Fibroblast of skin of scalp (primary cell): ENCODE results near the gene MYORG. TPM values are rescaled to one million over a fixed set of nuclear protein-coding genes. Genes with fewer than 3 reads are reported as not detected.

Experiments
- DNase-seq: peaks from one replicate; pipeline ENCODE4 v3.0.0-alpha.2; 2013
- polyA plus RNA-seq, 2 experiments: library from polyadenylated mRNA; unstranded; fragments of 120-200 nt; gene quantifications; one replicate each; pipeline ENCODE4 v1.2.1, GENCODE V29; 2013; ENCODE audit not compliant: insufficient read length in 2 of 2

MYORG gene
- 0.98 TPM for polyA plus RNA-seq (2013, experiment 1 of 2; ENCODE audit: insufficient read length)
- polyA plus RNA-seq (2013, experiment 2 of 2; ENCODE audit: insufficient read length) = 1.5 TPM

DNA sequence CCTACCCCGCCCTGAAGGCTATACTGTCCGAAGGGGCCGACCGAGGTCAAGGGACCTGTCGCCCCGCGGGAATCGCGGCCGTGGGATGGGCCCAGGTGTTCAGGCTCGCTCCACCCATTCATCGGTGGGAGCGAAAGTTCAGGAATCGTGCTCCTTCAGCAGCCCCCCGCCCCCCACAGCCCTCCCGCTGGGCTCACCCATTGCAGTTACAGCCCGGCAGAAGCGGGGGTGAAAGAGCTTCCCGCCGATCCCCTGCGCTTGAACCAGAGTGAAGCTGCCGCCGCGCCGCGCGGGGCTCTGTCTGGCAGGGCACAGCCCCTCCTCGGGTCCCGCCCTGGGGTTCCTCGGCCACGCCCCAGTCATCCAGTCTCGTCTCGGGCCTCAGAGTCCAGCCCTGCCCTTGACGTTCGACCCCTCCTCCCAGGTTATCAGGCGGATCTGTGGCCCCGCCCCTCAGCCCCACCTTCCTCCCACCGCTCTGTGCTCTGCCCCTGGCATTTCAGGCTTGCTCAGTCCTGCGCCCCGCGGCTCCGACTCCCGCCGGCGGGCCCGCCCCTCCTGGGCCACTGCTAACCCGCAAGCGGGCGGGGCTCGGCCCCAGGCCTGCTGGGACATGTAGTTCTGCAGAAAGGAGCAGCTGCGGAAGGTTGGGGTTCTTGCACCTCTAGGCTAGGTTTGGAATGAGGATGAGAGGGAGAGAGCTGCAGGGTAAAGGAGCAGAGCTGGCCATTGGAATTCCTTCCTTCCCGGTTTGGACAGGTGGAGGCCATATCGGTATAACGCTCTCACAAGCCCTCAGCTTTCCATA is at the start of gene MYORG:
Gene MYORG (minus strand): TSS at position 303 of the 808 bp plus-strand sequence. CDS start 3,955 bp downstream, outside the sequence.
- peak; percentile 82 for DNase-seq

DNA sequence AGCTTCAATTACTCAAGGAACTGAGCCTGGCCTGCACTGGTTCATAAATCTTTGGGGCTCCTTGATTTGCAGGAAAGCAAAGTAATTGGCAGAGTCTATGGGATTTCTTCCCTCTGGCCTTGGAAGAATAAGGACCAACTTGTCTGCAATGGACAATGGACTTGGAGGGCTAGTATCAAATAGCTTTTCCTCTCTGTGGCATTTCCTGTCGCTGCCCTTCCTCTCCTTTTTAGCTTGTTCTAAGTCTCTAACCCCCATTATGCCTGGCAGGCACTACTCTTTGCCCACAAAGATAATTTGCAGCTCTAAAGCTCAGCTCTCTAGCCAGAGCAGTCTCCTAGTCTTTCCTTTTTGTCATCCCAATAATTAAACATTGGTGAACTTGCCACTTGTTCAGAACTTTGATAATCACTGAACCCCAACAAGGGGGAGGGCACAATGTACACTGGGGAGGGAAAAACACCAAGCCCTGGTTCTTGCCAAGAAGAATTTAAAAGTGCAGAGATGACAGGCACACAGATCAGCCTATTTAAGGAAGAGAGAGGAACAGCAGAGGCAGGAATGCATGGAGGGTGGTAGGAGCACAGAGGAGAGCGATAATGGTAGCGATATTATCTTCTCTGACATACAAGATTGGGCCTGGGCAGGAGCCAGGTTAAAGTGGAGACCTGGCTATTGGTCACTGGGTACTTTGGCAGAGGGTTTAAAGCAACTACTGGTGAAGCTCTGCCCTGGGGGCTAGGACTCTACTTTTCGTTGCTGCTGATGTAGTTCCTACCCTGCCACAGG is 43.2 kb upstream of the MYORG start:
- DNase-seq = no peak

DNA sequence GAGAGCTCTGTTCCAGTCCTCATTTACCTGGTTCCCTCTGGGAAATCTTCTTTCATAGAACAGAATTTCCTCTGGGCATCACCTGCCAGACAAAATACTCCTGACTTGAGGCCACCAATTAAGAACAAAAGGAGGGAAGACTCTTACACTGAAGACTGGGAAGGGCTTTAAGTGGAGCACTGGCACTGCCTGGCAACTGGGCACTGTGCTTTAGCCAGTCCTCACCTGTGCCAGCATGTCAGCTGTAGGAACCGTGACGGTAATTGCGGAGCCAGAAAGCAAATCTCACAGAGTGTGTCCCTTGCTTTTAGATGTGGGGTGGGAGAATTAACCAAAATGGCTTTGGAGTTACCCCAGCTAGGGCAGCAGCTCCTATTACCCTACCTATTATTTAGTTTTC is 41.0 kb upstream of the MYORG start:
- no peak for DNase-seq

DNA sequence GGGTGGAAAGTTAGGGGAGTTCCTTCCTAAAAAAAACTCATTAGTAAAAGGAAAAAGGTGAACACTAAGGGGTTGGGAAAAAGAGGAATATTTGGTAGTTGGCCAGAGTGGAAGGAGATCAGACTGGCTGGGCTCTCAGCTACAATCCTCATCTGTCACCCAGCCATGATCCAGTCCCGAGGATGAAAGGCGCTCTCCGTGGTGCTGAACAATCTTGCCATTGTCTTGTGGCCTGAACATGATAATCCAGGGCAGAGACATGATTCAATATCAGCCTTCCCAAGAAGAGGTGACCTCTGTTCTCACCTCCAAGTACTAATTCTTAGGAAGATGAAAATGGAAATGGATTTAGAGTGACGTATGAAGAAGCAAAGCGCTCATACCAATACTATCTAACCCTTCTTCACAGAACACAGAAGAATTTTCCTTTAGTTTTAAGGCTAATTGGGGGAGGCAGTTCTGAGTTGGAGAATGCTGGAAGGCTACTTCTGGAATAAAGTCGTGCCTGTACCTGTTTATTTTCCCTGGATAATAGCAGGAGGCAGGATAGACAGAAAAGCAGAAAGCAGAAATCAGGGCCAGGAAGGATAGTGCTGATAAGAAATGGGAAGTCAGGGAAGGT is 36.6 kb upstream of the MYORG start:
- DNase-seq = peak; percentile 64

DNA sequence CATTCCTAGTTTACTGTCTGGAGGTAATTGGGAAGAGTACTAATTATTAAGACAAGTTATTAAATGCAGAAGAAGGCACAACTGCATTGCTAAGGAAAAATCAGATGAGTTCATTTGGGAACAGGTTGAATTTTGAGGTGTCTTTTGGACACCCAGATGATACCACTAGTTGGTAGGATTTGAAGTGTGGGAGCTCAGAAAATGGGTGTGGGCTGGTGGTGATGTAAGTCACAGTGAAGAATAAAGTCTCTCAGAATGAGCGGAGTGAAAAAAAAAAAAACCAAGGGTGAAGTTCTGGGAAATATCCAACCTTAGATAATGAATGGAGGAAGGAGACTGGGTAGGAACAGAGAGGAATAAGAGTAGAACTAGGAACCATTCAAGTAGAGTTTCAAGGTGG is 35.6 kb upstream of the MYORG start:
- no peak for DNase-seq

DNA sequence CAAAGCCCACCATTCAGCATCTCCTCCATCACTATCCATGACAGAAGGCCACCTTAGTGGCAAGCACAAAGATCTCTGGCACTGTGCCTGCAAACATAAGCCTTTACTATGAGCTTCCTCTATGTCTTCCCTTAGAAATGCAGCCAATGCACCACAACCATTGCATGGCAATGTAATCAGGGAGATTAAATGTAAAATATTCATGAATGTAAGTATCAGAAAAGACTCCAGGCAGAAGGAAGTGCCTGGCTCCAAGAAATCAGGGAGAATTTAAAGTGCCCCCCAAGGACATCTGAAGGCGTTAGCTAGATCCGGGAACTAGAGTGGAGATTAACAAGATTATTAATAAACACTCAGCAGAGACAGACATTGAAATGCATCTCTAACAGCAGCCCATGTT is 32.5 kb upstream of the MYORG start:
- no peak for DNase-seq

DNA sequence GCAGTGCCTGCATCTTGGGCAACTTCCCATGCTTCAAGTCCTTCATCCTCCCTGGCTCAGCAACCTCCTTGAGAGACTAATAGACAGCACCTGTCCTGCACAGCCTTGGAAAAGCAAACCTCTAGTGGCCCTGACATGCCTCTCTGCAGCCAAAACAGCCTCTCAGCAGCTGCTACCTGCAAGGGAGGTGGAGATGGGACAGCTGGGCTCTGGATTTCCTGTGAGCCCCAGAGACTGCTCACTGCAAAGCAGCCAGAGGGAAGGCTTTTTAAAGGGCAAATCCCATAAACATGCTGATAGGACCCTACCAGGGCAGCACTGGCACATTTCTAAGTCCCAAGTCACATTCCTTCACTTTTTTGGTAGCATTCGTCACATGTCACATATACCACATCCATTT is 31.5 kb upstream of the MYORG start:
- no peak for DNase-seq

DNA sequence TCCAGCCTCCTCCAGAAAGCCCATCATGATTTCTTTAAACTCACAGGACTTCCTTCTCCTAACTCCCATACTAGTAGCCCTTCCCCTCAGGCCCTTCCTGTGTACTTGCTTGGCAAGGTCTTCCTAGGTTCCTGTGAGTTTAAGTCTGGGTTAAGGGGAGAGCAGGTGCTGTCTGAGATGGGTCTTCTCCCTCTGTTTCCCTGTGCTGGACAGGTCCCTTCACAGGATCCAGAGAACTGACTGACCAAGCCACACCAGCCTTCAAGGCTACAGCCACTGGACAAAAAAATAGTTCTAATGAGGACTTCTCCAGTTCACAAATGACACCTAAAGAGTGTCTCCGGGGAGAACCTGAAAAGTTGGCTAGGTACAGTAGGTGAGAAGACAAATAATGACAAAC is 29.5 kb upstream of the MYORG start:
- no peak for DNase-seq

DNA sequence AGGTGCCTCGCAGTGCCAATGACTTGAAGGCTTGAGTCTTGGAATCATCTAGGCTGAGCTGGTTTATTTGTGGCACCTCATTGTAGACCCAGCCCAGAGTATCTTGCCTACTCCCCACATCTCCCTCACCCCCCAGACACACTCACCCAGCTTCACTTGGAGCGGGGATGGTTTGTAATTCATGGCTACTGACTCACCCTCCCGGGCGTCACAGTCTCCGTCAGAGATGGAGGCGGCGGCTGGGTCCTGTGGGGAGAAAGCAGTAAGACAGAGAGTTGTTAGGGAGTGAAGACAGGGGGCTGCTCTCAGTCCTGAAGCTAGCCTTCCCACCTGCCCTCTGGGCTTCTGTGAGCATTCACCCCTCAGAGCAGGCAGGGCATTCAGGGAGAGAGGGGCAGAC is 29.0 kb upstream of the MYORG start:
- DNase-seq = peak; percentile 11

DNA sequence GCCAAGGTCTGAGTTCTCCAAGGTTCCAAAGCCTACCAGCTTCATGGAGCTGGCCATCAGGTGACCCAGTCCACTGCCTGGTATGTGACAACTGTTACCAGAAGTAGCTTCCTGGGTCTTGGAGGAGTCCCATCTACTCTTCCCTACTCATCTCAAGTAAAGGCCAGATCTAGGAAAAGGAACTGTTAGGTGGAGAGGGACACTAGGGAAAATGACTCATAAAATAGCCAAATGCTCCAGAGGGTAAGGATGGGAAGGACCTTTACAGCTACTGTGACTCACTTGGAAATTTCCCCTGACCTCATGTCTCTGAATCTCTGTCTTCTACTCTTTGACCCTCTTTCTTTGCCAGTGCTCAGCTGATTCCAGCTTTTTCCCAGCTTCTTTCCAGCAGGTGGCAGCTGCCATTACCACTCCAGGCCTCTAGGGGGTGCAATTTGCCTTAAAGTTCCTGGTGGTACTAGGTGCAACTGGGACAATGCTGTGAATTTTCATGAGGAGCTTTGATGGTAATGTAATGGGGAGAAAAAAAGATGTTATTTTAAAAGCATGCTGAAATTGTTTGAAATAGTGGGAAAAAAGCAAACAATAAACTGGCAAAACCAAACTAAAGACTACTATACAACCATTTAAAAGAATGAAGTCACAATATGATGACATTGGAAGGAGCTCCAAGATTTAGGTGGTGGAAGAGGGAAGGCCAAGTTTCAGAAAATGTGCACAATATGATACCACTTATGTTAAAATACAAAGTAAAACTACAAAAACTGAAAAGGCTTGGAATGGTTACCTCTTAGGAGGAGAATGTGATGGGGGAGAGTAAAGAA is 27.1 kb upstream of the MYORG start:
- DNase-seq = peak; percentile 60

DNA sequence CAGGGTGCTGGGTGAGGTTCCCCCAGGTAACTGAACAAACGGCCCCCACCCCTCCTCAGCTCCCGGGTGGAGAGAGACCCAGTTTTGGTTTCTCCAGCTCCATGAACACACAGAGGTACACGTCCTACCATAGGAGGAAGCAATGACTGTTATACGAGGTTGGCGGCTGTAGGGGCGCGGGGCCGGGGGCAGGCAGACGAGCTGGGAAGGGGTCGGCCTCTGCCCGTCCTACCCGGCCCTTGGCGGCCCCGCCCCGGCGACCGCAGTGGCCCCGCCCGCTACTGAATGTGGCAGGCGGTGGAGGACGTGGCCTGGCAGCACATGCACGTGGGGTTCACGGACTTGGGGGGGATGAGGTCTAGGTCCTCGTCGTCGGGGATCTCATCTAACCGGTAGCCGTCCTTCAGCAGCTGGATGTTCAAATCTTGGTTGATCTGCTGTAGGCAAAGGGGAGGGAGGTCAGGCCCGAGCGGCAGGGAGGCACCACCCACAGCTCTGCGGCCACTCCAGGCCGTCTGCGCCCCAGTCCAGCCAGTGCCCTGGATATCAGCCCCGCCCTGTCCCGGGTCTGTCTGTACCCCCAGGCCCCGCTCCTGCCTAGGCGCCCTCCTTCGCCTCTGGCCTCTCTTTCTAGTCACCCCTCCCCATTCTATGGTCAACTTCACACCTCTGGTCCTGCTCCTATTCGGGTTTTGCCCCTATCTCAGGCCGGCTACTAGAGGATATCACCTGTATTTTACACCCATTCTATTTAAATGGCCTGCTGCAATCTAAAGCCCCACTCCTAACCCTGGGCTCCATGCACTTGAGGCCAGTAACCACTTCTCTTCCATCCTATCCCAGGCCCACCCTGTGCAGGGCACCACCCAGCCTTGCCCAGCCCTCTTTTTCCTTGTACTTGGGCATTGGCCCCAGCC is 24.2 kb upstream of the MYORG start:
- DNase-seq = no peak

DNA sequence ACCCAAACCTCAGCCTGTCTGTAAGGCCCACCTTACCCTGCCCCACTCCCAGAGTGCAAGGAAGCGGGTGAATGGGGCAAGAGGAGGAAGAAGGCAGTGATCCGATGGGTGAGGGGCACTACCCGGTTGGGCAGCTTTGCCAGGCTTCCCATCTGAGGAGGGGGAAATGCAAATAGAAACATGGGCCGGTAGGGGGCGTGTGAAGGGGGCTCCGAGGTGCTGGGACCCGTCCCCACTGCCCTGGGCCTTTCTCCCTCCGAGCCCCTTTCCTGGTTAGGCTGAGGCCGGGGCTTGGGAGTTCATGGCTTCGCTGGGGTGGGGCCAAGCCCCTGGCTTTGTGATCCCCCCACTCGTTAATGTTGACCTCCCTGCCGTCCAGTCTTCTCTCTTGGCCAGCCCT is 23.6 kb upstream of the MYORG start:
- no peak for DNase-seq

DNA sequence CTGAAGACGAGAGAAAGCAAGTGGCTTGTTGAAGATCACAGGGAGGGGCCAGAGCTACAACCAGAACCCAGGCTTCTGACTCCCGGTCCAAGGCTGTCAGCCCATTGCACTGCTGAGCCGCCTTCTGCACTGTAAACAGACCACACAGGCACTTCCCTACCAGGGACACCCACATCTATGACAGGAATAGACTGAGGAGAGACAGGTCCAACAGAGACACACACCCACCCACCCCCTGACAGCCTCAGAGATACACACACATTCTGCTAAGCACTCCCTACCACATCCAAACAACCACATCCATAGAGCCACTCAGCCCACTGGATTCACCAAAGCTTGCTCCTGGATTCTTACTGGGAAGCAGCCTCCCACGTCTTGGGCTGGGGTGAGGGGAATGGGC is 23.0 kb upstream of the MYORG start:
- DNase-seq = no peak

DNA sequence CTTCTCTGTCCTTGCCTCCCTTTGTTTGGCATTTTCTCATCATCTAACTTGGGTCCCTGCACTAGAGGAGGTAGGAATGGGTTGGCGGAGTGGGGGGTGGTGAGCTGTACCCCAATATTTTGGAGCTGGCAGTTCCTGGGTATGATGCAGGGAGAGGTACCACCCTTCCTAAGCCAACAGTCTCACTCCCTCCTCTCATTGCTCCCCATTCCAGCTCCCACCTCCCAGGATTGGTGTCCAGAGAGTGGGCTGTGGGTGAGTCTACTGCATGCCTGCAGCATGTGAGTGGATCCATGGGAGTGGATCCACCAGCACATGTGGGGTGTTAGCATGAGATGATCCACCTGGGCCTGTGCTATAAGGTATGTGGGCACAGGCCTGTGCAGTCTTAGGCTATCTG is 22.2 kb upstream of the MYORG start:
- no peak for DNase-seq

DNA sequence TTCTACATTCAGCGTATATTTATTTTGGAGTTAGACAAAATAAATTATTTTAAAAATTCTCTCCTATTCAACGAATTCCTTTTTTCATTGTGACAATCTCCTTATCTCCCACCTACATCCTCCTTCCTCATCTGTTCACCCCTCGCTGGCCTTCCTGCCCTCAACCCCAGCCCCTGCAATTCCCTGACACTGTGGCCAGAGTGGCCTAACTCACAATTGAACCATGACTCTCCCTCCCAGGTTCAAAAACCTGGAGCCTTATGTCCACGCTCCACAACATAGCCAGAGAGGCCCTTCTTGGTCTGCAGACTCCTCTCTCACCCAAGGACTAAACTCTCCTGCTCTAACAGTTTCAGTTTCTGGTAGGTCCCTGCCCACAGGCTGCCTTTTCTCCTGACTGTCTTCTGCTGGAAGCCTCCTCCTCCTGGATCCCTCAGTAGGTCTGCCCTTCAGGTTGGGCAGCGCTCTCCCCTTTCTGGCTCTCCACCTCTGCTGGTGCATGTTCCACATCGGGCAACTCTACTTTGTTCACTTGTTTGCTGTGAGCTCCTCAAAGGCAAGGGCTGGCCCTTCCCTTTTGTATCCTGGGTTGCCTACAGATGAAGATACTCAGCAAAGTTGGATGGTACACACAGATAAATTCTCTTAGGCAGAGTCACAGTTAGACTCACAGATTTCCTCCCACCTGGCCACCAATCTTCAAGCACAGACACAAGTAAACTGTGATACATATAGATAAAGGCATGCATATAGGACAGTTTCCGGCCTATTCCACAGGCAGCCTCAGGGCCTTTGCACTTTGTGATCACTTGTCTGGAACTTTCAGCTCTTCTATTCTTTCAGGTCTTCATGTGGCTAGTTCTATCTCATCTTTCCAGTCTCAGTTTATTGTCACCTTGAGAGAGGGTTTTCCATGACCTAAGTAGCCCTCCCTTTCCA is 19.8 kb upstream of the MYORG start:
- DNase-seq = no peak

DNA sequence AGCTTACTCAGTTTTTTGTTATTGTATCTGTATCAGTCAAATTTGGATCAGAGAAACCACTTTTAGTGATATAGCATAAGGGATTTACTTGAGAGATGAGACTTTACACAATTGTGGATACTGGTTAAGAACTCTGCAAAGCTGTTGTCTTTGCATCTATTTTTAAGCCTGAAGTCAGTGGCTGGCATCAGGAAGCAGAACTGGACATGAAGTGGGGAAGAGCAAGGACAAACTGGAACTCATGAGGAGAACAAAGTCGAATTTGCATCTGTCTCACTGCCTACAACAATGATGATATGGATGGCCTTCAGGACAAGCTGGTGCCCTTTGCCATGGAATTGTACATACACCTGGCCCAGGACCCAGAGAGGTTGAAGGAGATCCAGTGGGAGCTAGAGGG is 15.8 kb upstream of the MYORG start:
- DNase-seq = no peak

DNA sequence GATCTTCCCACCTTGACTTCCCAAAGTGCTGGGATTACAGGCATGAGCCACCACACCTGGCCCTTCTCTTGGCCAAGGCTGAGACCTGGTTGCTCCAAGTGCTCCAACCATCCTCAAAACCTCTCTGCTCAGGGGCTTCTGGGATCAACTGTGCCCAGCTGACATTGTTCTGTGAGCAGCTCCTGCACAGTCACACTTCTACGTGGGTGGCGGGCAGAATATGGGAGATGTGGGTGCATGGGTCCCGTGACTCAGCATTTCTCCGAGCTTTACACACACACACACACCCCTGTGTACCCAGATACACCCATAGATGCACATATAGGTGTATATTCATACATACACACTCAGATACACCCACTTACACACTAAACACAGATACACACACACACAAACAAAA is 10.5 kb upstream of the MYORG start:
- DNase-seq = no peak

DNA sequence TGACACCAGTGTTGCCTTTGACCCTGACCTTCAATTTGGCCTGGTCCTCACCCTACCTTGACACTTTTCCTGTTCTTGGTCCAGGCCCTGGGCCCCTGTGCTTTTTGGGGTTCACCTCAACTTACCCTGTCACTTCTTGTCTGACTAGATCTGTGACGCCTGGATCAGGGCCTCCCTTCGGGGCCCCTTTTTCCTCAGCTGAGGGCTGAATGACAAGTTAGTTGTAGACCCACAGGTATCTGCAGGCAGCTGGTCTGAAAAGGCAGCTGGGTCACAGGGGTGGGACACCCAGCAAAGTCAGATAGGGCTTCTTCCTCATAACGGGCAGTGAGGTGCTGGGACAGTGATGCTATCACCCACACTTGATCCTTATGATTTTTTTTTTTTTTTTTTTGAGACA is 10.0 kb upstream of the MYORG start:
- DNase-seq = no peak

DNA sequence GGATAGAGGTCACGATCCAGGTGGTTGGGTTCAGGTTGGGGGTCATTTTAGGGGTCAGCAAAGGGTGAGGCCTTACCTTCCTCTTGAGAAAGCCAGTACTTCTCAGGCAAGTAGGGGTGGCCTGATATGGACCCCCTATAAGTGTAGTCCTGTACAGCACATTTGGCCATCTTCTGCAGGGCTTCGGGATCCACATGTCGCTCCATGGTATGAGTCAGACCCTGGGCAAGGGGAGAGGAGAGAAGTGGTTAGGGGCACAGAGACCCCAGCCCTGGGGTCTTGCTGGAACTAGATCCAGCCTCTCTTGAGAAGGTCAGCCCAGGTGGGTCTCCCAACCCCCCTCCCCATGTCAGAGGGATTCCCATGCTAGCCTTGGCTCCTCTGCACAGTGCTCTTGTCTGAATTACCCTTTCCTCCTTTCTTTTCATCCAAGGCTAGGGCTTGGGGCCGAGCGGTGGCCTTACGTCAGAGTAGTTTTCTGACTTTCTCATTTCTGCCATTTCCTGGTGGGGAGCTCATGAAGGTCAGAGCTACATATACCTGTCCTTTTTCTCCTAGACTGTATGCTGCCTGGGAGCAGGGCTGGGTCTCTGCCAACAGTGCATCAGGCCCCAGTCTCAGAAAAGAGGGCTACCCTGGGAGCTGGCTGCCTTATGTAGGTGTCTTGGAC is 9.0 kb upstream of the MYORG start:
- DNase-seq = no peak
